GOT3 (cell line): ENCODE measurements around the gene ZNF581.

ENCODE experiments used
- DNase-seq: peaks from one replicate; lab custom pipeline; 2025; ENCODE audit warnings: mixed read lengths; lab: John Stamatoyannopoulos, UW

Gene ZNF581

GRCh38 chr19:55666343-55667005 lies 23.0 kb downstream of the ZNF581 start:
- no peak for DNase-seq

- no peak for DNase-seq
Observed at GRCh38 chr19:55667006-55667381, 23.5 kb downstream of the ZNF581 start.

GRCh38 chr19:55667511-55667910 lies 24.1 kb downstream of the ZNF581 start:
- DNase-seq: no peak

- DNase-seq: no peak
Observed at GRCh38 chr19:55667958-55668357, 24.5 kb downstream of the ZNF581 start.

- no peak for DNase-seq
Observed at GRCh38 chr19:55668603-55669348, 25.3 kb downstream of the ZNF581 start.

- DNase-seq: no peak
Observed at GRCh38 chr19:55669418-55670279, 26.2 kb downstream of the ZNF581 start.

GRCh38 chr19:55670280-55671053 lies 27.0 kb downstream of the ZNF581 start:
- DNase-seq: no peak

GRCh38 chr19:55671054-55671378 lies 27.6 kb downstream of the ZNF581 start:
- no peak for DNase-seq

- DNase-seq: no peak
Observed at GRCh38 chr19:55672418-55672817, 29.0 kb downstream of the ZNF581 start.

- DNase-seq: no peak
Observed at GRCh38 chr19:55673465-55673864, 30.0 kb downstream of the ZNF581 start.

- no peak for DNase-seq
Observed at GRCh38 chr19:55673889-55674288, 30.4 kb downstream of the ZNF581 start.

GRCh38 chr19:55674459-55674840 lies 31.0 kb downstream of the ZNF581 start:
- no peak for DNase-seq

- DNase-seq: peak; percentile 88
Observed at GRCh38 chr19:55674841-55675660, 31.6 kb downstream of the ZNF581 start, which contains the start of gene EPN1. EPN1 (plus strand) TSS chr19:55675226; CDS start chr19:55678628, 3,402 bp downstream.

GRCh38 chr19:55675661-55676354 lies 32.4 kb downstream of the ZNF581 start:
- no peak for DNase-seq

GRCh38 chr19:55676383-55676782 lies 32.9 kb downstream of the ZNF581 start:
- no peak for DNase-seq

GRCh38 chr19:55676889-55677505 lies 33.5 kb downstream of the ZNF581 start:
- DNase-seq: no peak

GRCh38 chr19:55677572-55678028 lies 34.2 kb downstream of the ZNF581 start:
- DNase-seq: no peak

GRCh38 chr19:55678121-55678671 lies 34.7 kb downstream of the ZNF581 start:
- DNase-seq: no peak
